RCC 7860 (cell line): ENCODE measurements around the gene ARRB1.

ENCODE experiments used
- DNase-seq: peaks from one replicate; pipeline ENCODE4 v3.0.0-alpha.2; 2015; ENCODE audit warnings: low spot score
- FAIRE-seq: peaks from 2 replicates; lab custom pipeline; 2012; peaks lifted over from hg19 to GRCh38; lab: Jason Lieb, UNC

ARRB1 gene

GRCh38 chr11:75262961-75263852 lies 88.3 kb downstream of the ARRB1 start:
- FAIRE-seq (no peak), DNase-seq (no peak)

GRCh38 chr11:75262436-75262835 lies 89.0 kb downstream of the ARRB1 start:
- no peak for FAIRE-seq

GRCh38 chr11:75261902-75262361 lies 89.5 kb downstream of the ARRB1 start:
- DNase-seq = no peak
- FAIRE-seq = no peak

More at GRCh38 chr11:75262436-75262835, 89.0 kb downstream of the ARRB1 start:
- DNase-seq = no peak

GRCh38 chr11:75260396-75261170 lies 90.9 kb downstream of the ARRB1 start:
- no peak for DNase-seq
- no peak for FAIRE-seq

GRCh38 chr11:75254326-75254725 lies 97.1 kb downstream of the ARRB1 start:
- FAIRE-seq = no peak
- DNase-seq = no peak

- FAIRE-seq (no peak), DNase-seq (no peak)
Observed at GRCh38 chr11:75249704-75250103, 101.8 kb downstream of the ARRB1 start.

GRCh38 chr11:75248924-75249256 lies 102.6 kb downstream of the ARRB1 start:
- no peak for DNase-seq
- no peak for FAIRE-seq

- no peak for FAIRE-seq
- no peak for DNase-seq
Observed at GRCh38 chr11:75246671-75247350, 104.7 kb downstream of the ARRB1 start.

GRCh38 chr11:75246006-75246670 lies 105.3 kb downstream of the ARRB1 start:
- no peak for FAIRE-seq
- DNase-seq = no peak

GRCh38 chr11:75245356-75246005 lies 106.0 kb downstream of the ARRB1 start:
- DNase-seq = no peak
- no peak for FAIRE-seq

- FAIRE-seq = no peak
- no peak for DNase-seq
Observed at GRCh38 chr11:75244052-75244814, 107.2 kb downstream of the ARRB1 start.

GRCh38 chr11:75242722-75243600 lies 108.5 kb downstream of the ARRB1 start:
- no peak for FAIRE-seq
- DNase-seq = no peak

- DNase-seq (no peak), FAIRE-seq (no peak)
Observed at GRCh38 chr11:75241906-75242644, 109.4 kb downstream of the ARRB1 start.

- DNase-seq (peak; percentile 6), FAIRE-seq (no peak)
Observed at GRCh38 chr11:75241036-75241905, 110.2 kb downstream of the ARRB1 start.

GRCh38 chr11:75240311-75241035 lies 111.0 kb downstream of the ARRB1 start, which contains the start of gene TPBGL:
TSS of gene TPBGL (plus strand) at chr11:75240774. CDS start at chr11:75241050, 276 bp downstream.
- no peak for FAIRE-seq
- no peak for DNase-seq
